GM19023 (cell line): ENCODE results near the gene IFITM1.
"Not testable (repeated sequence)": the region's sequence is repeated elsewhere in the genome, so short reads cannot be mapped to it uniquely, and the experiment has no call there.

ENCODE experiments used
- ATAC-seq: cut with Tn5 transposase; IDR thresholded peaks from one replicate; pipeline ENCODE4 v1.9.1; 2021; ENCODE audit warnings: mild to moderate bottlenecking, moderate library complexity; ENCODE audit not compliant: unreplicated experiment

The IFITM1 gene

DNA sequence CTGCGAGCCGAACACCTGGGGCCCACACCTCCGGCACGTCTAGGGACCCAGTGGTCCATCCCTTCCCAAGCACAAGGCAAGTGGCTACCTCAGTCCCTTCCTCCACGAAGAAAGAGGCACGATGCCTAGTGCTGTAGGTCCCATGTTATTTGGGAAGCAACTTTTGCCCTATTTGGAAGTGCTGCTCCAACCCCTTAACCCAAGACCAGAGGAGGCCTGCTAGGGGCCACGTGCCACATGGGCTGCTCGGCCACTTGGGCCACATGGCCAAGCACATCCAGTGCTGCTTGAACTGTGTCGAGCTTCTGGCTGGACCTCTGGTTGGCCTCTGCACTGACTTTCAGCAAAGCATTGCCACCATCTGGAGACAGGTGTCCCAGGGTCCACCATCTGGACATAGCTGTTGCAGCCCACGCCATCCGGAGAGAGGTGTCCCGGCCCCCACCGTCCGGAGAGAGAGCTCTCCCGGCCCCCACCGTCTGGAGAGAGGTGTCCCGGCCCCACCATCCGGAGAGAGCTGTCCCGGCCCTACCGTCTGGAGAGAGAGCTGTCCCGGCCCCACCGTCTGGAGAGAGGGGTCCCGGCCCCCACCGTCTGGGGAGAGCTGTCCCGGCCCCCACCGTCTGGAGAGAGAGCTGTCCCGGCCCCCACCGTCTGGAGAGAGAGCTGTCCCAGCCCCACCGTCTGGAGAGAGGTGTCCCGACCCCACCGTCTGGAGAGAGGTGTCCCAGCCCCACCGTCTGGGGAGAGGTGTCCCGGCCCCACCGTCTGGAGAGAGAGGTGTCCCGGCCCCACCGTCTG is 49.0 kb downstream of the IFITM1 start:
- no peak for ATAC-seq

DNA sequence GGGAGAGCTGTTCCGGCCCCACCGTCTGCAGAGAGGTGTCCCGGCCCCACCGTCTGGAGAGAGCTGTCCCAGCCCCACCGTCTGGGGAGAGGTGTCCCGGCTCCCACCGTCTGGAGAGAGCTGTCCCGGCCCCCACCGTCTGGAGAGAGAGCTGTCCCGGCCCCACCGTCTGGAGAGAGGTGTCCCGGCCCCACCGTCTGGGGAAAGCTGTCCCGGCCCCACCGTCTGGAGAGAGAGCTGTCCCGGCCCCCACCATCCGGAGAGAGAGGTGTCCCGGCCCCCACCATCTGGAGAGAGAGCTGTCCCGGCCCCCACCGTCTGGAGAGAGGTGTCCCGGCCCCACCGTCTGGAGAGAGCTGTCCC is 49.6 kb downstream of the IFITM1 start:
- not testable (repeated sequence) for ATAC-seq

DNA sequence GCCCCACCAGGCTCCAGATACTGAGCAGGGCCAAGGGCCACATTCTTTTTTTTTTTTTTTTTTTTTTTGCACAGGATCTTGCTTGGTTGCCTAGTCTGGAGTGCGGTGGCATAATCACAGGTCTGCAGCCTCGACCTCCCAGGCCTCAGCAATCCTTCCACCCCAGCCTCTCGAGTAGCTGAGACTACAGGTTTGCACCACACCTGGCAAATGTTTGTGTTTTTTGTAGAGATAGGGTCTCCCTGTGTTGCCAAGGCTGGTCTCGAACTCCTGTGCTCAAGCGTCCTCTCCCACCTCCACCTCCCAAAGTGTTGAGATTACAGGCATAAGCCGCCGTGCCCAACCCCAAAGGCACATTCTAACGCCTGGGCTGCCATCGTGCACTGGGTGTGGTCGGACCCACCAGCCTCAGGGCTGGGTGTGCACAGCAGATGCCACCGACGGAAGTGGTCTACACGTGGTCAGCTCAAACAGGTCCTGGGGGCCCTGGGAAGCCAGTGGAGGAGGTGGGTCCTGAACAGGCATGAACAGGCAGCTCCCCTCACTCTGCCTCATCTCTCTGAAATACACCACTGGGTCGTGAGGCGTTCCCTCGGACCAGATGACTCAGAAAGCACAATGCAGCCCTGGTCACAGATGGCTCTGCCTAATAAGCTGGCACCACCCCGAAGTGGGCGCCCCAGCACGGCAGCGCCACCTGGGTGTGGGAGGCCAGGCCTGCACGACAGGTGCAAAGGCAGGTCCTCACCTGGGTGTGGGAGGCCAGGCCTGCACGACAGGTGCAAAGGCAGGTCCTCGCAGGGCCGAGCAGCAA is 50.3 kb downstream of the IFITM1 start:
- no peak for ATAC-seq
